Fibroblast of villous mesenchyme (primary cell): ENCODE data around the gene ARAP1. TPM values are rescaled to one million over a fixed set of nuclear protein-coding genes. Genes with fewer than 3 reads are reported as not detected.

Experiments used
- DNase-seq: peaks from one replicate; pipeline ENCODE4 v3.0.0-alpha.2; 2010; ENCODE audit warnings: low read depth
- H3K4me3 ChIP-seq: 2 replicates; pipeline ENCODE4 v1.5.1; 2011; ENCODE audit warnings: low read depth, mild to moderate bottlenecking, low read length
- total RNA-seq: library from RNA; depleted of rRNA; stranded (reverse); fragments of >200 nt; gene quantifications from 2 replicates; pipeline ENCODE4 v1.2.3, GENCODE V29; 2012
- TF ChIP-seq, protein P1 (sequence below): IDR thresholded peaks from 2 replicates; pipeline ENCODE4 v1.5.1; 2012; ENCODE audit warnings: low read depth, mild to moderate bottlenecking, low read length; ENCODE audit not compliant: insufficient read depth

ARAP1 gene
- total RNA-seq, 1 donor, result 73.0 TPM

DNA sequence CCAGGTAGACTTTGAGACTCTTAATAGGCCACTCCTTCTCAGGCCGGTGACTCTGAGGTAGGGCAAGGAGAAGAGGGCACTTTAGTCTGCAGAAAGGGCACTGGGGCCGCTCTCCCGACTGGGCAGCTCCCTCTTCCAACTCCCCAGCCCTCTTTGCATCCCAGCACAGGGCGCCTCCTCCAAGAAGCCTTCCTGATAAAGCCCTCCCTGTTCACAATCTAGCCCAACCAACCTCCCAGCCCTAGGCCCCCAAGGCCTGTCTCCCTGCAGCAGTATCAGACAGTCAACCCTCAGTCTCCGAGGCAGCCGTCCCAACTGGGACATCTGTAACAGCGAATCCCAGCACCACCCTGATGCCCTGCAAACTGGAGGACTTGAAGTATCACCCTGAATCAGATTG, 63.7 kb downstream of the ARAP1 start:
- TF ChIP-seq, protein P1, sequence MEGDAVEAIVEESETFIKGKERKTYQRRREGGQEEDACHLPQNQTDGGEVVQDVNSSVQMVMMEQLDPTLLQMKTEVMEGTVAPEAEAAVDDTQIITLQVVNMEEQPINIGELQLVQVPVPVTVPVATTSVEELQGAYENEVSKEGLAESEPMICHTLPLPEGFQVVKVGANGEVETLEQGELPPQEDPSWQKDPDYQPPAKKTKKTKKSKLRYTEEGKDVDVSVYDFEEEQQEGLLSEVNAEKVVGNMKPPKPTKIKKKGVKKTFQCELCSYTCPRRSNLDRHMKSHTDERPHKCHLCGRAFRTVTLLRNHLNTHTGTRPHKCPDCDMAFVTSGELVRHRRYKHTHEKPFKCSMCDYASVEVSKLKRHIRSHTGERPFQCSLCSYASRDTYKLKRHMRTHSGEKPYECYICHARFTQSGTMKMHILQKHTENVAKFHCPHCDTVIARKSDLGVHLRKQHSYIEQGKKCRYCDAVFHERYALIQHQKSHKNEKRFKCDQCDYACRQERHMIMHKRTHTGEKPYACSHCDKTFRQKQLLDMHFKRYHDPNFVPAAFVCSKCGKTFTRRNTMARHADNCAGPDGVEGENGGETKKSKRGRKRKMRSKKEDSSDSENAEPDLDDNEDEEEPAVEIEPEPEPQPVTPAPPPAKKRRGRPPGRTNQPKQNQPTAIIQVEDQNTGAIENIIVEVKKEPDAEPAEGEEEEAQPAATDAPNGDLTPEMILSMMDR, result no peak
- no peak overlapping the region for H3K4me3 ChIP-seq
- no peak for DNase-seq

DNA sequence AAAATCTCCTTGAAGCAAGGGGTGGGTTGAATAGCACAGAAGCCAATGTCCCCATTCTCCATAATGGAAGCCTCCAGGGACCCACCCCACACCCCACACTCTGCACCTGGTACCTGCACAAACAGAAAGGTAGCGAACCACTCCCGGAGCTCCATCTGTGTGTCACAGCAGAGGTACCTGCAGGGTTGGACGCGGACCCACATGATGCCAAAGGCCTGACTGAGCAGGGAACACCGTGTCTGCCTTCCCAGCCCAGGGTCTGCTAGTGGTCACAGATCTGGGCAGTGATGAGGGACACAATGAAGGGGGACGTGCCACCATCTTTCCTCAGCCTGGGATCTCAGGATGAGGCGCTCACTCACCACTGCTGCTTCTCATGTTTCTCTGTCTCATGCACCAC, 64.9 kb downstream of the ARAP1 start:
- TF ChIP-seq, protein P1, result no peak
- H3K4me3 ChIP-seq, result no peak overlapping the region
- DNase-seq, result no peak

DNA sequence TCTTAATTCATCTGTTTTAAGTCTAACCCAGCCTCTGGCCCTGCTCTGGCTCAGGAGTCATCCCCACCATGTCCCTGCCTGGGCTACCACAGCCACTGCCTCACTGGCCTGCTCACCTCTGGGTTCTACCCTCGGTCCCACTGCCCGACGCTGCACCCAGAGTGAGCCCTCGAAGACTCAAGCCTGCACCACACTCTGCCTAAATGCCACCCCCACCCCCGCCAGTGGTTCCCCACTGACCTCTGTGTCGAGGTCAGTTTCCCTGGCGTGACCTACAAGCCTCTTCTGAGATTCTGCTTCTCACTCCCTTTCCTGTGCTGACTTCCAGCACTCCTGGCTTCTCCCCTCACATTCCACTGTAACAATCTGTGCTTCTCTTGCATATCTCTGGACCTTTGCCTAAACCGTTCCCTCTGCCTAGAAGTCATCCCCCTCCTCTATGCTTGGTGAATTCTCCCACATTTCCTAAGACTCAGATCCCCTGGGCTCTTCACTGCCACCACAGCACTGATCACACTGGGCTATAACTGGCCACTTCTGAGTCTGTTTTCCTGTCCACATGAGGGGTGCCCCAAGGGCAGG, 65.5 kb downstream of the ARAP1 start:
- TF ChIP-seq, protein P1, result no peak
- H3K4me3 ChIP-seq, result no peak overlapping the region
- DNase-seq, result peak; percentile 28

DNA sequence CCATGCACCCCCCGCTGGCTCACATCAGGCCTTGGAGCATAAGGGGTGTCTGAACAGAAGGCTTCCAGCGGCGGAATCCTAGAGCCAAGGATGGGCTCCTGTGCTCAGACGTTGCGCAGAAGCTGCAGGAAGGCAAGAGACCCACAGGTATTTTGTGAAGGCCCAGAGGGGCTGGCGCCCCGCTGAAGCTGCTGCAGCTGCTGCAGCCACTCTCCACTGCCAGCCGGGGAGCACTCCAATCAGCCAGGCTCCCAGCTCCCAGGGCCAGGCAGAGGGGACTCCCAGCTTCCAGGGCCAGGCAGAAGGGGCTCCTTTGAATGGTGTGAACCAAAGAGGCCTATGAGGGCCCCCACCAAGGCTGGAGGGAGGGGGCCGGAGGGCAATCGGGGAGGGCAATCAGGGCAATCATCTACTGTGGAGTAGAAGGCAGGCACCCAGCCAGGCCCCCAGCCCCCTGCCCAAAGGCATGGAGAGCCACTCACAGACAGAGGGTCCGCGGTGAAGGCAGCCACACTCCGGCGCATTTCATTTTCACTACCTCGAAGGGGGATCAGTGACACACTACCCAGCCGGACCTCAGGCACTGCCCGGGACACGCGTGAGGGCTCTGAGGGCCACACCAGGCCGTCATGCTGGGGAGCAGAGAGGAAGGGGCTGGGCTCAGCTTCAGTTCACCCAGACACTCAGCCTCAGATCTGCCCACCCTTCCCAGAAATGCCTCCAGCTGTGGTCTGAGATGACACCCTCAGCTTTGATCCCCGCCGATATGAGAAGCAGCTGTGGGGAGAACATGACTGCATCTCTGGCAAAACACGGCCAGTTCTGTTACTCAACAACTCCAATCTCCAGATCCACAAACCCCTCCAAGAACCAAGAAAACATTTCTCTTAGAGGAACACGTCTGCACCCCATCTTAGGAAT, 66.4 kb downstream of the ARAP1 start:
- TF ChIP-seq, protein P1, result no peak
- peak; percentile 84 for DNase-seq
- H3K4me3 ChIP-seq, result no peak overlapping the region

DNA sequence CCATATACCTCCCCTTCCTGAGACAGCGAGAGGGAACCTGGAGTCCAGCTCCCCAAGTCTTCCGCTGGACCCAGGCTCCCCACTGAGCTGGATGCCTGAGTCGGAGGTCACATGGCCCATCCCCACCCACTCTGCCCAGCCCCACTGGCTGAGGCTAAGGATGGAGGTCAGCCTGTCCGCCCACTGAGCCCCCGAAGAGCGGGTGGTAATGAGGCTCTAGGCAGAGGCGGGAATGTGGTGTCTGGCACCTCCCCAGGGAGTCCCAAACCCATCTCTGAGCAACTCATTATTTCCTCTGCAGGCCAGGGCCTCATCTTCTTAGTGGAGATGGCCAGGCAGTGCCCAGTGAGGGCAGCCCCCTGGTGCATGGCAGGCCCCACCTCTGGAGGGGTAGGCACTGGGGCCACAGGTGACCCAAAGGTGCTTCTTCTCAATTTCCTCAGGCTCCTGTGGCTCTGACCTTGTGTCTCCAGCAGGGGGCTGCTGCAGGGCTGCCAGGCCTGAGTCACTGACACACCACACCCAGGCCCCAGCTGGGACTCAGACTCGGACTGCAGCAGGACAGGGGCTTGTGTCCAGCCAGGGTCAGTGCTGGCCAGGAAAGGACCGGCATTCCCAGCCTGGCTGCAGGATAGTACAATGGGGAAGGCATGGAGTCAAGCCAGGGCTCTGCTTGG, 67.8 kb downstream of the ARAP1 start:
- no peak overlapping the region for H3K4me3 ChIP-seq
- DNase-seq, result peak; percentile 61
- TF ChIP-seq, protein P1, result peak; percentile 75

DNA sequence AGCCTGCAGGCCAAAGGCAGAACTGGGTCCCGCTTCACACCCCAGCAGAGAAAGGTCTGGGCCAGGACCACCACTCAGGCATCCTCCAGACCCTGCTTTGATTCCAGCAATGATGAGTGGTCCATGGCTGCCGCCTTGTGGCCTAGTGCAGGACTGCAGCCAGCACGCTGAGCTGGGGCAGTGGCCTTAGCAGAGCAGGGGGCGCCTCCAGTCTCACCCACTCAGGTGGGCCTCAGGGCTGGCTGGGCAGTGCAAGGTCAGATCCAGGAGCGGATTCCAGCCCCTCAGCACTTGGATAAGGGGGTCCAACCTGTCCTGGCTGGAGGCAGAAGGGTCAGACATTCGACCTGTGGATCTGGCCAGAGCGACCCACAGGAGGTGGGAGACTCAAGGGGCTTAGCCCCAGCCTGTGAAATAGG, 68.4 kb downstream of the ARAP1 start:
- no peak overlapping the region for H3K4me3 ChIP-seq
- DNase-seq, result no peak
- TF ChIP-seq, protein P1, result peak; percentile 95
